HG02840 (cell line): ENCODE data around the gene OTOF.

Experiments
- ATAC-seq: cut with Tn5 transposase; IDR thresholded peaks from one replicate; pipeline ENCODE4 v1.9.1; 2021; ENCODE audit warnings: mild to moderate bottlenecking, moderate library complexity, moderate number of reproducible peaks; ENCODE audit not compliant: unreplicated experiment, low FRiP score

The OTOF gene

GRCh38 chr2:26477911-26478253 is at the start of gene OTOF:
OTOF (minus strand) TSS chr2:26478124.
- ATAC-seq: no peak

GRCh38 chr2:26526589-26526988 is 48.7 kb upstream of the OTOF start:
- no peak for ATAC-seq

DNA sequence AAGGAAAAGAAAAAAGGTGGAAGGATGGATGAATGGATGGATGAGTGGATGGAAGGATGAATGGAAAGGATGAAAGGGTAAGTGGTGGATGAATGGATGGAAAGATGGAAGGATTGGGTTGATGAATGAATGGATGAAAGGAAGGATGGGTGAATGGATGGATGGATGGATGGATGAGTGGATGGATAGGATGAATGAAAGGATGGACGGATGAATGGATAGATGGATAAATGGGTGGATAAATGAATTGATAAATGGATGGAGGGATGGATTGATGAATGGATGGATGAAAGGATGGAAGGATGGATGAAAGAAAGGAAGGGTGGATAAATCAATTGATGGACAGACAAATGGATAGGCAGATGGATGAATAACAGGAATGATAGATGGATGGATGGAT is 48.2 kb upstream of the OTOF start:
- ATAC-seq: no peak

DNA sequence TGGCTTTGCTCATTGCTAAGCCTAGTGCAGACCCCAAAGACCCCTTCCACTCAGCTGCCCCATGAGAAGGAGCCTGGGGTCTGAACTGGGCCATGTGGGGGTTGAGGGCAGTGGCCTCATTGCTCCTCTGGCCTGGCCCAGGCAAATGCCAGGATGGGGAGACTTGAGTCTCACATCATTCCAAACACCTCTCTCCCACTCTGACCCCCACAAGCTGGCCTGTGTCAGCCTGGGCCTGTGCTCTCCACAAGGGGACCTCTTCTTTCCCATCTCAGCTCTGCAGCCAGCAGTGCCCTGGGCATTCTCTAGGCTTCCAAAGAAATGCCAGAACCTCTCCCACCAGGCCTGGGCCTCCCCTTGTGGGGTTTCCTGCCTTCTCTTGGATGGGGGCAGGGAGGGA is 45.8 kb upstream of the OTOF start:
- ATAC-seq: no peak

GRCh38 chr2:26522751-26523171 is 44.8 kb upstream of the OTOF start:
- ATAC-seq: no peak

DNA sequence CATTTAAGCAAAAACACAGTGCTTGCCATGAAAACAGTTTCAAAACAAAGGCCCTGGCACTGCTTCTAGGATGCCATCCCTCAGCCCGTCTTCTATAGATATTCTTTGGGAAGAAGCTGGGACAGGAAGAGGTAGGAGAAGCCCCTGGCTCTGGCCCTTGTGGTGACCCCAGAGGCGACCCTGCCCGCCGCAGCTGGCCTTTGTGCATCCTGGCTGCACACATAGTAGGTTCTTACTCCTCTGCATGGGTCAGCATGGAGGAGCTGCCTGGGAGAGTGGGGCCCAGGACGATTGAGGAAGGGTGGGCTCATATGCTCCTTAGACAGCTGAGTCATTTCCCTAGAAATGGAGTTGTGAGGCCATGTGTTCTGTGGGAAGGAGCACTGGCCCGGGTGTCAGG is 44.4 kb upstream of the OTOF start:
- ATAC-seq: no peak

DNA sequence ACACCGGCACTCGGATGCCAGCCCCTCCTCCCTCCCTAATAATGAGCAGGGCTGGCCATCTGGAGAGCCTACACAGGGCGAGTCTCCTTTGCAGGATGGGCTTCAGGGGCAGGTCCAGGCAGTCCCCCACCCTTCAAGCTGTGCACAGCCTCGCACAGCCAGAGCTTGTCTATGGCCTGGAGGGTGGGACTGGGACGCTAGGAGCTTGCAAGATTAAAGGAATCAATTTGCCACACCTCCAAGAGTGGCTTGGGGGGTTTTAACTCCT is 43.9 kb upstream of the OTOF start:
- no peak for ATAC-seq

DNA sequence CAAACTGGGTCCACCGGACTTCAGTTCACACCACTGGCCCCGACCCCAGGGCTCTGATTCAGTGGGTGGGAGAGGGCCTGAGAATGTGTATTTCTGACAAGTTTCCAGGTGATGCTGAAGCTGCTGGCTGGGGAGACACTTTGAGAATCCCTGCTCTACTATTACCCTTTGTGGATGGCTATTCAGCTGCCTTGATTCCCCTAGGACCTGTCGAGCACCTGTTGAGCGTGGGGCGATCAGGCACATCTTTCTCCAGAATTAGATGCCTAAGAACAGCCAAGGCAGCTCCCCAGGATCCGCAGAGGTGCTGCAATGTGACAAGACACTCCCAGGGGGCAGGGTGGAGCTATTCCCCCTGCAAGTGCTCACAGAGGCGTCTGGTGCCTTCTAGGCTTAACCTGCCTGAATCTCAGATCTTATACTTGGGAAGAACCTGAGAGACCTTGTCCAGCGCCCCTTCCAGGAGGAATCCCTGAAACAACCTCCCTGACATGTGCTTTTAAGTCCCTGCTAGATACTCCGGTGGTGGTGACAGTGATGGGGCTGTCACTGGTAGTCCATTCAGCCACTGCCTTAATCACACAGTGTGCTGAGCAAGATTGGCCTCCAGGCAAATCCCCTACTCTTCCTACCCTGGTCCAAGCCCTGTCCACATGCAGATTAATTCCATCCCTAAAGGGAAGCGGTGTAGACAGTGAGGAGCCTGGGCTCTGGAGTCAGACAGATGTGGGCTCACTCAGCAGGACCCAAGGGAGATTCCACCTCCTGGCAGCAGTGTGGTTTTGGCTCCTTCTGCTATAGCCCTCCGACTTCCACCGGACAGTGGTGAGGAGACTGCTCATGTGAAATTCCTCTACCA is 43.4 kb upstream of the OTOF start:
- ATAC-seq: no peak

GRCh38 chr2:26520148-26520449 is 42.2 kb upstream of the OTOF start:
- no peak for ATAC-seq

GRCh38 chr2:26519396-26520147 is 41.6 kb upstream of the OTOF start:
- ATAC-seq: no peak

- ATAC-seq: no peak
Measured at GRCh38 chr2:26516781-26517180, 38.9 kb upstream of the OTOF start.

DNA sequence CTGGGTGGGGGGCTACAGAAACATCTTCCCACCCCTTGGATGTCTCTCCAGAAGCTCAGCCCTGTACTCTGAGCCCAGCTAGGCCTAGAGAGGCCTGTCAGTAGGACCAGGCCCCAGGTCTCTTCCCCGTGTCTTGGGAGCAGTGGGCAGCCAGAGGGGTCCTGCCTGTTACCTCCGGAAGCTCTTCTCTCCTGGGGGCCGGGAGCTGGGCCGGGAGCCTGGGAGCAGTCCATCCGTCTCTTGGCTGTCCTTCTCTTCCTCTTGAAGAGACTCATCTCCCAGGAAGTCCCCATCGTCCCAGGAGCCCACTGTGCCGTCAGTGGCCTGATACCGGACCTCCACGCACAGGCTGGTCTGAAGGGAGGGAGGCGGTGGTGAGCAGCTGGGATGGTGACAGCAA is 38.3 kb upstream of the OTOF start:
- no peak for ATAC-seq

GRCh38 chr2:26515771-26516170 is 37.8 kb upstream of the OTOF start:
- ATAC-seq: no peak

DNA sequence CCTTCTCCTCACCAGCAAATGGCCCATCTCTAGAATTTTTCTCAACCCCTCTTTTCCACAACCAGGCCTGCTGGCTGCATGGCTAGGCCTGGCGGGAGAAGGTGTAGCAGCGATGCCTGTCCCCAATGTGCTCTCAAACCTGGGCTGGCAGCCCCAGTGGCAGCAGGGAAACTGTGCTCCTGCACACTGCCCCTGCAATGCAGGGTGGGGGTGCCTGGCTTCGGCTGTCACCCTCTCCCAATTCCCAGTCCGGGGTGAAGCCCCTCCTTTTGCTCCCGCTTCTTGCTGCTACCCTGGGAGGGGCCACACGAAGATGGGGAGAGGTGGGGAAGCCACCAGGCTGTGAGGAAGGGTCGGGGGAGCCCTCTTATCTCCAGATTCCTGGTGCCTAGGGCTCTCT is 36.1 kb upstream of the OTOF start:
- no peak for ATAC-seq

- no peak for ATAC-seq
Measured at GRCh38 chr2:26513261-26513660, 35.3 kb upstream of the OTOF start.

- no peak for ATAC-seq
Measured at GRCh38 chr2:26511466-26511865, 33.5 kb upstream of the OTOF start.

DNA sequence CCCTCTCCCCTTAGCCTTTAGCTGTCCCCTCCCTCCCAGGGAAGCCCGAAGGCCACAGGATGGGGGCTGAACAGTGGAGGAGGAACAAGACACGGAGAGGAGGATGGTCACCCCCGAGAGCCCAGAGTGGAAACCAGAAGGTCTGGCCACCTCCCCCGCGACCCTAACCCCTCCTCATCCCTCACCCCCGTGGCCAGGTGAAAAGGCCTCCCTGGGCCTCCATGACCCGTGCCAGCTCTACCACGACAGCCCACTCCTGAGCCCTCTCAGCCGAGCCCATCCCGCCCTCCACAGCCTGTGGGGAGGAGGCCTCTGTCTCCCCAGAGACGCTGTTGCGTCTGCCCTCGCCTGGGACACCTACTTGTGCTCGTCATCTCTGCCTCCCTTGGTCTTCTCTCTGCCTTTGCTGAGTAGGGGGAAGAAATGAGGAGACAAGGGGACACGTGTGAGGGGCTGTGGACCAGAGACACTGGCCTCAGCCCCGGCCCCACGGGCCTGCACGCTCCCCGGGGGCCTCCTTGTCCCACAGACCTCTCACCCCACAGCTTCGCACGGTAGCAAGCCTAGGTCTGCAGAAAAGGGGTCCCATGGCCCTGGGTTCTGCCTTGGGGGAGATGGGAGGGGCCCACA is 32.5 kb upstream of the OTOF start:
- ATAC-seq: no peak

GRCh38 chr2:26509141-26509540 is 31.2 kb upstream of the OTOF start:
- no peak for ATAC-seq

DNA sequence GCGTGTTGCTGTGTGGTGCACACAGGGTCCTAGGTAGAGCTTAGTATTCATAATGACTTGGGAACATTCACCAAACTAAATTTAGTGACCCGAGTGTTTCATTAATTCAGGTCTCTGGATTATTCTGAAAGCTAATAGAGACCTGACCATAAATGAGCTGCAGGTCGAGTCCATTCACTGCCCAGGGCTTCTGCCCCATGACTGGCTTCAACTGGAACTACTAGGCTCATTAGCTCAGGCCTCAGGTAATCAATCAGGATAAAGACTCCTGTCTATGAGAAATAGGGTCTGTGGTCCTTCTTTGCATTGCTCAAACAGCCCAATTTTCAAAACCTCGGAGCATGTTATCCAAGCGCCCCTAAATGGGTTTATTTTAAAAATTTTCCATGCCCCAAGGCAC is 30.0 kb upstream of the OTOF start:
- no peak for ATAC-seq

GRCh38 chr2:26507088-26507487 is 29.2 kb upstream of the OTOF start:
- ATAC-seq: no peak

GRCh38 chr2:26506279-26506678 is 28.4 kb upstream of the OTOF start:
- no peak for ATAC-seq

DNA sequence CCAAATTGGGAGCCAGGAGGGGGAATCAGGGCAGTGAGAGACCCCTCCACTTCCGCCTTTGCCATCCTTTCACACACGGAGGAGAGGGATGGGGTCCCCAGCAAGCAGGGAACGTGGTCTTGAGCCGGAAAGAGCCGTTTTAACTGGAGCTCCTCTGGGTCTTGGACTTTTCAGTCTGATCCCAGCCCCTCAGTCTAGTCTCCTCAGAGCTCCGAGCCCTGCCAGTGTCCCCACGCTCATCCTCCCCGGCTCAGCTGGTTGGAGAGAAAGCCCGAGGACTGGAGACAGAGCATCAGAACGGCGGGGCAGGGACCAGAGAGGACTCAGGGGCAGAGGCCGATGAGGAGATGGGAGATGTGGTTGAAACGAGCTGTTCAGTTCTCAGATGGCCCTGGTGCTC is 26.1 kb upstream of the OTOF start:
- no peak for ATAC-seq
